OCI-LY3 (cell line): ENCODE data around the gene SYNE2.

Experiments
- H2AFZ ChIP-seq: fragments of 200-600, 300-600 bp; shearing (Covaris generic); 2 replicates; pipeline ENCODE4 v1.6.0; 2014; ENCODE audit warnings: antibody characterized with exemption, low read depth, low read length
- H3K27ac ChIP-seq: fragments of 200-600, 300-600 bp; sonication (generic); 2 replicates; pipeline ENCODE4 v1.5.1; 2014; ENCODE audit warnings: mild to moderate bottlenecking, low read length, moderate library complexity, mixed read lengths
- H3K27me3 ChIP-seq: fragments of 200-600, 300-600 bp; sonication (generic); 2 replicates; pipeline ENCODE4 v1.6.1; 2014; ENCODE audit warnings: low read depth, low read length, mixed read lengths
- H3K36me3 ChIP-seq: fragments of 200-600, 300-600 bp; sonication (generic); replicated peaks from 2 replicates; pipeline ENCODE3; 2014; ENCODE audit warnings: low read depth, low read length, mixed read lengths
- H3K4me1 ChIP-seq: fragments of 300-600, 200-600 bp; sonication (generic); 2 replicates; pipeline ENCODE4 v1.6.1; 2014; ENCODE audit warnings: low read length, mixed read lengths
- H3K4me2 ChIP-seq: fragments of 200-600, 300-600 bp; sonication (generic); 2 replicates; pipeline ENCODE4 v1.6.1; 2014; ENCODE audit warnings: low read length, mixed read lengths
- H3K4me3 ChIP-seq: fragments of 300-600, 200-600 bp; sonication (generic); 2 replicates; pipeline ENCODE4 v1.5.1; 2014; ENCODE audit warnings: antibody characterized with exemption, mild to moderate bottlenecking, low read length, moderate library complexity
- H3K79me2 ChIP-seq: fragments of 300-600, 200-600 bp; shearing (Covaris generic); 2 replicates; pipeline ENCODE4 v1.6.1; 2014; ENCODE audit warnings: mild to moderate bottlenecking, low read length, mixed read lengths
- H3K9ac ChIP-seq: fragments of 300-600, 200-600 bp; shearing (Covaris generic); 2 replicates; pipeline ENCODE4 v1.6.0; 2014; ENCODE audit warnings: mild to moderate bottlenecking, low read length, moderate library complexity
- H3K9me3 ChIP-seq: fragments of 200-600, 300-600 bp; shearing (Covaris generic); 2 replicates; pipeline ENCODE4 v1.6.1; 2014; ENCODE audit warnings: low read length, mixed read lengths; ENCODE audit not compliant: insufficient read depth
- H4K20me1 ChIP-seq: fragments of 200-600, 300-600 bp; sonication (generic); 2 replicates; pipeline ENCODE4 v1.6.1; 2016; ENCODE audit warnings: low read length, mixed read lengths; ENCODE audit not compliant: insufficient read depth
- EZH2phosphoT487 ChIP-seq: fragments of 200-600 bp; shearing (Covaris generic); IDR thresholded peaks from 2 replicates; pipeline ENCODE4 v1.6.1; 2018; ENCODE audit warnings: antibody characterized with exemption, mixed run types, low read depth
- TF ChIP-seq, protein P1 (sequence below): fragments of 200-600, 300-600 bp; sonication (generic); IDR thresholded peaks from 2 replicates; pipeline ENCODE4 v1.5.1; 2014; ENCODE audit warnings: antibody characterized with exemption, low read length, low read depth

SYNE2 gene

DNA sequence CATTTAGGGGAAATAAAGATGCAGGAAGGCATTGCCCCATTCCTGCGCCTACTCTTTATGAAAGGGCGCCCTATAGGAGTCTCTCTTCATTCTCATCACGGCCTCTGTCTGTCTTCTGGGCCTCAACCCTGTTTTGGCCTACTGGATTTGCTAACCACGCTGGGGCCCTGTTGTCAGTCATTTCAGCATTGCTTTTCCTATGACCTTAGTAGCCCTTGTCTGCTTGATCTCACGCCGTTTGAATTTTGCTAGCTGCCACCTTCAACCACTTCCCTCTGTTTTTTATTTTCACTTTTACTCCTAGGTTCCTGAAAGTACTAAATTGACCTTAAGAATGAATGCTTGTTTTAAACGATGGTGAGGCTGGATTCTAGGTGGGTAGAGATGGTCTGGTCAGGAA, 139.0 kb downstream of the SYNE2 start:
- H3K36me3 ChIP-seq: no peaks in the 10 kb centered on the region

DNA sequence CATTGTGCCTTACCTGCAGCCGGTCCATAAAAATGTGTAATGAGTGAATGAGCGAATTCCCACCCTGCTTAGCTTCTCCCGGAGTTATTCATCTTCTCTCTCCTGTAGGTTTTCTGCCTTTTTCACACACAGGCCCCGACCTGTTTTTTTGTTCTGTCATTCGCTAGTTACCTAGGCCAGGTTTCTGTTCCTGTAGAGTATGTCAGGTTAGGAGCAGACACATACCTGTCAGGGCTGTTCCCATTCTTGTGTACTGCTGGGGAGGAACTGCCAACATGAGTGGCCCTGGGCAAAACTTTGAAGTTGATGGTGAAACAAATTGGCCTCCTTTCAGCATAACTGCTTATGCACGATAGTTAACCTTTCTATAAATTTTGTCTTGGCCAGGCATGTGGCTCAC, 140.1 kb downstream of the SYNE2 start:
- Histone ChIP-seq H3K4me2 (no peak overlapping the region), H3K9ac (no peak overlapping the region), H3K27ac (no peak overlapping the region), H3K4me3 (no peak overlapping the region), H3K9me3 (no peaks in the 10 kb centered on the region), H4K20me1 (no peaks in the 10 kb centered on the region), H3K36me3 (no peaks in the 10 kb centered on the region), H3K27me3 (no peaks in the 10 kb centered on the region), H3K4me1 (peaks cover 9% of the 10 kb centered on the region), H3K79me2 (no peaks in the 10 kb centered on the region), H2AFZ (no peak overlapping the region)
- no peak for TF ChIP-seq EZH2phosphoT487
- TF ChIP-seq, protein P1, sequence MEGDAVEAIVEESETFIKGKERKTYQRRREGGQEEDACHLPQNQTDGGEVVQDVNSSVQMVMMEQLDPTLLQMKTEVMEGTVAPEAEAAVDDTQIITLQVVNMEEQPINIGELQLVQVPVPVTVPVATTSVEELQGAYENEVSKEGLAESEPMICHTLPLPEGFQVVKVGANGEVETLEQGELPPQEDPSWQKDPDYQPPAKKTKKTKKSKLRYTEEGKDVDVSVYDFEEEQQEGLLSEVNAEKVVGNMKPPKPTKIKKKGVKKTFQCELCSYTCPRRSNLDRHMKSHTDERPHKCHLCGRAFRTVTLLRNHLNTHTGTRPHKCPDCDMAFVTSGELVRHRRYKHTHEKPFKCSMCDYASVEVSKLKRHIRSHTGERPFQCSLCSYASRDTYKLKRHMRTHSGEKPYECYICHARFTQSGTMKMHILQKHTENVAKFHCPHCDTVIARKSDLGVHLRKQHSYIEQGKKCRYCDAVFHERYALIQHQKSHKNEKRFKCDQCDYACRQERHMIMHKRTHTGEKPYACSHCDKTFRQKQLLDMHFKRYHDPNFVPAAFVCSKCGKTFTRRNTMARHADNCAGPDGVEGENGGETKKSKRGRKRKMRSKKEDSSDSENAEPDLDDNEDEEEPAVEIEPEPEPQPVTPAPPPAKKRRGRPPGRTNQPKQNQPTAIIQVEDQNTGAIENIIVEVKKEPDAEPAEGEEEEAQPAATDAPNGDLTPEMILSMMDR: no peak

More for the DNA sequence above, 139.0 kb downstream of the SYNE2 start:
- Histone ChIP-seq H2AFZ (no peak overlapping the region), H3K79me2 (no peaks in the 10 kb centered on the region), H3K4me3 (no peak overlapping the region), H4K20me1 (no peaks in the 10 kb centered on the region), H3K27me3 (no peaks in the 10 kb centered on the region), H3K4me1 (peaks cover 9% of the 10 kb centered on the region), H3K27ac (no peak overlapping the region), H3K9ac (no peak overlapping the region), H3K9me3 (no peaks in the 10 kb centered on the region), H3K4me2 (peak overlapping the region; percentile 24; the same call in 1 of the 2 replicates)
- no peak for TF ChIP-seq EZH2phosphoT487
- TF ChIP-seq, protein P1: no peak

DNA sequence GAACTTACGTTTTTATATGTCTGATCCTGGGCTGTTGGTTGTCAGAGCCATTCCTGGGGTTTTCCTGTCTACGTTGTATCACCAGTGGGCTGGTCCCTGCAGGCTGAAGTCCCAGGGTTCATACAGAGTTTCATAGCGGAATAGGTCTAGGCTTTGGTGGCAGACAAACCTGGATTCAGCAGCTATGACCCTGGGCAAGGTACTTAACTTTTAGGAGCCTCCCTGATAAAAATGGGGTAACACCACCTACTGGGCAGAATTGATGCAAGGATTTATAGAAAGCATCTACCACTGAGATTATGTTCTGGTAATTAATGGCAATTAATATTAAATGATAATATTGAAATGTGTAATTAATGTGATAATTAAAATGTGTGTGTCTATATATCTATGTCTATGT, 141.2 kb downstream of the SYNE2 start:
- H3K9ac ChIP-seq: no peak overlapping the region
- H4K20me1 ChIP-seq: no peaks in the 10 kb centered on the region
- no peak overlapping the region for H3K27ac ChIP-seq
- TF ChIP-seq EZH2phosphoT487: no peak
- TF ChIP-seq, protein P1: peak; percentile 48
- no peaks in the 10 kb centered on the region for H3K79me2 ChIP-seq
- H3K4me1 ChIP-seq: peaks cover 9% of the 10 kb centered on the region
- H3K4me3 ChIP-seq: no peak overlapping the region
- H3K9me3 ChIP-seq: no peaks in the 10 kb centered on the region
- H3K36me3 ChIP-seq: no peaks in the 10 kb centered on the region
- H3K4me2 ChIP-seq: no peak overlapping the region
- H2AFZ ChIP-seq: no peak overlapping the region
- H3K27me3 ChIP-seq: no peaks in the 10 kb centered on the region

DNA sequence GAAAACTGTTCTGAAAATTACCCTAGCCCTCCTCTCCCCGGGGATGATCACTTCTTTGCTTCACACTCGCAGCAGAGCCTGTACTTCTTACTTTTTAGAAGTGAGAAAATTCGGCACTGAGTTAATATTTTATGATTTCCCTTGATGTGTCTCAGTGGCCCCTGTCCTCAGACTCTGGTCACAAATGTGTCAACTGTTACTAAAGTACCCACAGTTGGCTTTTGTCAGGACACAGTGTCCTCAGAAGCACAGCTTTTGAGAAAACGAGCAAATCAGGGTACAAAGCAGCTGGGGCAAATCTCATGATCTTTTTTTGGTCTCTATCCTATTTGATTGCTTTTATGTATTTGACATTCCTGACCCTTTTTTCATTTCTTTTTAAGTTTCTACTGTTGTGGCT, 142.5 kb downstream of the SYNE2 start:
- Histone ChIP-seq H3K4me1 (peaks cover 9% of the 10 kb centered on the region), H3K36me3 (no peaks in the 10 kb centered on the region), H2AFZ (no peak overlapping the region), H3K79me2 (no peaks in the 10 kb centered on the region), H3K27me3 (no peaks in the 10 kb centered on the region), H3K4me3 (no peak overlapping the region), H3K4me2 (no peak overlapping the region), H3K27ac (no peak overlapping the region), H3K9me3 (no peaks in the 10 kb centered on the region), H4K20me1 (no peaks in the 10 kb centered on the region), H3K9ac (no peak overlapping the region)
- TF ChIP-seq EZH2phosphoT487: no peak
- TF ChIP-seq, protein P1: no peak
